RCC 7860 (cell line): ENCODE data around the gene PRODH2.
"Not testable (repeated sequence)": the region's sequence is repeated elsewhere in the genome, so short reads cannot be mapped to it uniquely, and the experiment has no call there.

Experiments
- DNase-seq: peaks from one replicate; pipeline ENCODE4 v3.0.0-alpha.2; 2015; ENCODE audit warnings: low spot score
- FAIRE-seq: peaks from 2 replicates; lab custom pipeline; 2012; peaks lifted over from hg19 to GRCh38; lab: Jason Lieb, UNC

PRODH2 gene

GRCh38 chr19:35843676-35844481 lies 31.2 kb upstream of the PRODH2 start:
- FAIRE-seq (no peak), DNase-seq (no peak)

GRCh38 chr19:35842666-35843272 lies 30.1 kb upstream of the PRODH2 start:
- DNase-seq (no peak), FAIRE-seq (no peak)

GRCh38 chr19:35841961-35842595 lies 29.4 kb upstream of the PRODH2 start:
- FAIRE-seq = no peak
- DNase-seq = no peak

GRCh38 chr19:35836096-35836495 lies 23.5 kb upstream of the PRODH2 start:
- DNase-seq, FAIRE-seq: not testable (repeated sequence)

- no peak for FAIRE-seq
- no peak for DNase-seq
These were observed 21.3 kb upstream of the PRODH2 start for GRCh38 chr19:35833972-35834371.

- DNase-seq (no peak), FAIRE-seq (no peak)
These were observed 19.4 kb upstream of the PRODH2 start for GRCh38 chr19:35832054-35832453.

- no peak for FAIRE-seq
These were observed 18.3 kb upstream of the PRODH2 start for GRCh38 chr19:35830986-35831385.

GRCh38 chr19:35828692-35829301 lies 16.2 kb upstream of the PRODH2 start:
- FAIRE-seq (no peak), DNase-seq (no peak)

More at GRCh38 chr19:35830986-35831385, 18.3 kb upstream of the PRODH2 start:
- no peak for DNase-seq

GRCh38 chr19:35824150-35824549 lies 11.5 kb upstream of the PRODH2 start:
- DNase-seq (no peak), FAIRE-seq (no peak)

GRCh38 chr19:35822579-35822978 lies 9.9 kb upstream of the PRODH2 start:
- DNase-seq = no peak
- FAIRE-seq = no peak

GRCh38 chr19:35818445-35818844 lies 5.8 kb upstream of the PRODH2 start:
- DNase-seq (no peak), FAIRE-seq (no peak)

GRCh38 chr19:35816846-35817245 lies 4.2 kb upstream of the PRODH2 start:
- DNase-seq (no peak), FAIRE-seq (no peak)

GRCh38 chr19:35816262-35816661 lies 3.6 kb upstream of the PRODH2 start:
- DNase-seq (no peak), FAIRE-seq (no peak)

- FAIRE-seq = no peak
These were observed 622 bp upstream of the PRODH2 start for GRCh38 chr19:35813043-35813890.

GRCh38 chr19:35811317-35812219 lies 1.1 kb downstream of the PRODH2 start:
- no peak for FAIRE-seq
- no peak for DNase-seq

More at GRCh38 chr19:35813043-35813890, 622 bp upstream of the PRODH2 start:
- no peak for DNase-seq

GRCh38 chr19:35807633-35808032 lies 5.0 kb downstream of the PRODH2 start:
- FAIRE-seq (no peak), DNase-seq (no peak)

- DNase-seq (no peak), FAIRE-seq (no peak)
These were observed 6.0 kb downstream of the PRODH2 start for GRCh38 chr19:35806597-35806996.

- FAIRE-seq (no peak), DNase-seq (no peak)
These were observed 7.0 kb downstream of the PRODH2 start for GRCh38 chr19:35805526-35806102.

- FAIRE-seq (no peak), DNase-seq (no peak)
These were observed 10.8 kb downstream of the PRODH2 start for GRCh38 chr19:35801828-35802227.
